Measurements from ENCODE around the gene SGIP1.

Gene SGIP1

DNA sequence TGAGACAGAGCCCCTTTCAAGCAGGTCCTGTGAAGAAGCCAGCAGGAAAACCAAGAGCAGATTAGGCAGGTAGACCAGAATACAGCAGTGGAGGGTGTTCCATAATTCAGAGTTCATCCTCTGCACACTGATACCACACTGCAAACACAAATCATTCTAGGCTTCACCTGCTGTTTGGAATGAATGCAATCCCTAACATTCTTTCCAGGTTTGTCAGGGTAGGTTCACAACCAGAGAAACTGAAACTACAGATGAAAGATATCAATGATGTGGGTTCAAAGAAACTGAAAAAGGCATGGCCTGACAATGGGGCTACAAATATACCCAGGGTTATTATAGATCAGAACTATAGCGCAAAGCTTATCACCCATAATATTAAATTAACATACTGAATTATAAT lies 8.9 kb upstream of the SGIP1 start:
- no peak for DNase-seq

DNA sequence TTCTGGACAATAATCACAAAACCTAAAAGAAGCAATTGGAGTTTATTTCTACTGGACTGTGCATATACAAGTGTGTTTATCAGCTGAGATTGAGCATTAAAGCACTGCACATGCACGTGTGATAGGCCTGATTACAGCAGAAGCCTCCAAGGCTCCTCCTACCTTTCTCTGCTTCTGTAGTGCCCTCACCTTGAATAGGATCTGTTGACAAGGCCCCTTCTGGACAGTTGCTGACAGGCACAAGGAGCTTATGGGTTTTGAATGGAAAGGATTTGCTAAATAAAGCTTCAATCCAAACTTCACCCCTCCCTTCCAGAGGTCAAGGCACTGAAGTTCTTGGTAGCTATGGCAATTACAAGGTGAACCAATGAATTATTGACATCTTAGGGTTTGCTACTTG lies 7.9 kb upstream of the SGIP1 start:
- DNase-seq, result no peak

- no peak for DNase-seq
Measured at GRCh38 chr1:66526991-66527390, 7.0 kb upstream of the SGIP1 start.

DNA sequence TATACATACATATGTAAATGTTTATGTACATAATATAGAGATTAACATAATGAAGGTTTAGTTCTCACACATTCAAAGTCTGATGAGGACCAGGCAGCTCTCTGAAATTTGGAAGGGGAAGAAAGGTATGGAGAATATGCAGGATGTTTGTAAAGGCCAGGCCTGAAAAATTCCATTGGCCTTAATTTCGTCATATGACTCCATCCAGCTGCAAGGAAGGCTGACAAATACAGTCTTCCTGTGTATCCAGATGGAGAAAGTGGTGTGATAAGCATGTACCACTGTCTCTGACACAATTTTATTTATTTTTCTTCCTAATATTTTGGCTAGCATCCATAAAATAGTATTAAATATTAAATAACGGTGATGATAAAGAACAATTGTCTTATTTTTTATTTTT lies 6.3 kb upstream of the SGIP1 start:
- DNase-seq, result no peak

DNA sequence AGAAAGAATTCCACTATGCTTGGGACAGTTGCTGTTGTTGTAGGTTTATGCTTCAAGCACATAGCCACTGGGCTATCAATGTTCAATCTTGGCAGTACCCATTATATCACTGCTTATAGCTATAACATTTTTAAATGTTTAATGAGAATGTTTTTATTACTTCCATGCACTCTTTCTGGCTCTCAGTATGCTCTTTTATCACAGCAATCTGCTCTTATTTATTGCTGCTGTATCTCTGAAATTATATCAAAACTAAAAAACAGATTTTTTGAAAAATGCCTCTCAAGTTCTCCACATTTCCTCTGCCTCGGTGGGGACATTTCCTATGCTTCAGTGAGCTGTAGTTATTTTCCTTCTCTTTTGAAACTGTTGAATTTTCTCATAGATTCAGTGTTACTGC lies 5.4 kb upstream of the SGIP1 start:
- DNase-seq, result no peak

- DNase-seq, result no peak
Measured at GRCh38 chr1:66532214-66532613, 1.7 kb upstream of the SGIP1 start.

GRCh38 chr1:66532798-66533783 lies 862 bp upstream of the SGIP1 start:
- peak; percentile 35 for DNase-seq

DNA sequence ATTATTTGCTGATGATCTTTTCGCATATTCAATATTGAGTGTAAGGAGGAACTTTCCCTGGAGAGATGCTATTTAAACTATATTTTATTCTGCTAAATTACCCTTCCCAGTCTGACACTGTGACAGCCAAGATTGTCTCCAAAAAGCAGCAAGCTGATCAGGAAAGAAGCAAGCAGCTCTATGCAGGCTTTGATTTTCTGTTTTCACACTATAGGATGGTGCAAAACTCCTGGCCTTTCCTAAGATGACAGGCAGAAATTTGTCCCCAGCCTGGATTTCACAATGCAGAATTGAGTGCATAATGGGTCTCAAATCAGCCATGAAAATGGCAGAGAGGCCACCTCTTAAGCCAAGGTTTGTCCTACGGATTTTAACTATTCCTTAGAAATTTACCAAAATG lies 1.1 kb downstream of the SGIP1 start:
- no peak for DNase-seq

DNA sequence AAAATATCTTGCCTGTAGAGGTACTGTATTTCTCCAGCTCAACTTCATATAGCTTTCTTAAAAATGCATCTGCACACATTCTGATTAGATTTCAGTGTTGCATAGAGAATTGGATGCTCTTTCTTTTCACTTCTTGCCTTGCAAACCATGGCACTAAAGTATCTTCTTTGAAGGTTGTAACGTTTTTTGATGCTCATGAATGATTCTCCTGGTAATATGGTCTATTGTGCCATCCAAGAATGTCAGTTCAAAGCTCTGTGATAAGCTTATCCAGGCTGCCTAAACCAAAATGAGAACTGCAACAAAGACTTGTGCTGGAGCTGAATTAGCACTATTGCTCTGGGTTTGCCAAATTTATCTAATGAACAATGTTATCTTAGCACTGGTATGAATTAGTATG lies 1.9 kb downstream of the SGIP1 start:
- DNase-seq, result no peak

DNA sequence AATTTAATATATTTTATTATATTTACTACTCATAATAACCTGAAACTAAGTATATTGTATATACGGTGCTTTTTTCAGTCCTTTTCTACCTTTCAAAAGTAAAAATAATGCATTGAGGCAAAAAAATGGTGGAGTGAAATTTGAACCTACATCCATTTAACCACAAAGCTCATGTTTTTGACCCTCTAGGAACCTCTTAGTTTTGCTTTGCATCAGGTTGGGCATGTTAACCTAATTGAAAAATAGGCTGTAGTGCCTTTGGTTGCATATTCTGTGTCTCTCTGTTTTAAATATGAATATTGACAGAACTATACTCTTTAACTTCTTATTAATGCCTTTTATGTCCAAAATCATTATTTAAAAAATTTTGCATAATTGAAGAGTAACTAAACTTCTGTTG lies 3.8 kb downstream of the SGIP1 start:
- DNase-seq, result no peak

- DNase-seq, result no peak
Measured at GRCh38 chr1:66539491-66539890, 5.5 kb downstream of the SGIP1 start.

DNA sequence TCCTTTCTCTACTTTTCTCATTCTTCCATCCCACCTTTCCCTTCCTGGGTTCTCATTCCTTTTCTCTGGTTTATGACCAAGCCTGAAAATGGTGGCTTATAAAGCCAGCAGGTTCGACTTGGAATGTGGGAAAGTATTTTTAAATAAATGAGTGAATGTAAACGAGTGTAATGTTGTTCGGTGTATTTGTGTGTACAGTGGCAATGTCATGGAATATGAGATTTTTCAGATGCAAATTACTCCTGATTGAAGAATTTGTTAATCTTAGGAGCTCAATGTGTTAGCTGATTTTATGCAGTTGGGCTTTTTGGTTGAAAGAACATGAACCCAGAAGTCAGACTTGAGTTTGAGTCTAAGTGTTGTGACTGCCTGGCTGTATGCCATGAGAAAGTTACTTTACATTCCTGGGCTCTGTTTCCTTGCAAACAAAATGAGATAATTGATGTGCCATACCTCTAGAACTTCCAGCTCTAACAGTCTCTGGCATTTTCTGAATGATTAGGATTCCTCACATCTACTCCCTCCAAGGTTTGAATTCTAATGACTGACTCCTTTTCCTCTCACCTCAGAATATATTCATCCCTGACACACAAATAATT lies 6.6 kb downstream of the SGIP1 start:
- DNase-seq, result no peak

DNA sequence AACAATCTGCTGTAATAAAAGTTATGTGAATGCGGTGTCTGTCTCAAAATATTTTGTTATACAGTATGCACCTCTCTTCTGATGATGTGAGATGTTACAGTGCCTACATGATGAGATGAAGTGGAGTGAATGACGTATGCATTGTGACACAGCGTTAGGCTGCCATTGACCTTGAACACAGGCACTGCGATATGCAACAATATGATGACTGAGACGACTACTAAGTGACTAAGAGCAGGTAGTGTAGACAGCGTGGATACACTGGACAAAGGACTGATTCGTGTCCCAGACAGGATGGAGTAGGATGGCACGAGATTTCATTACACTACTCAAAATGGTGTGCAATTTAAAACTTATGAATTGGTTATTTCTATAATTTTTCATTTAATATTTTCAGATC lies 8.4 kb downstream of the SGIP1 start:
- no peak for DNase-seq

GRCh38 chr1:66542811-66543767 lies 9.1 kb downstream of the SGIP1 start:
- peak; percentile 96 for DNase-seq

- DNase-seq, result no peak
Measured at GRCh38 chr1:66546047-66546810, 12.3 kb downstream of the SGIP1 start.

- no peak for DNase-seq
Measured at GRCh38 chr1:66549017-66549416, 15.1 kb downstream of the SGIP1 start.

- DNase-seq, result no peak
Measured at GRCh38 chr1:66550243-66550642, 16.3 kb downstream of the SGIP1 start.

- DNase-seq, result peak; percentile 3
Measured at GRCh38 chr1:66552287-66552686, 18.3 kb downstream of the SGIP1 start.

GRCh38 chr1:66552829-66553228 lies 18.9 kb downstream of the SGIP1 start:
- DNase-seq, result no peak

DNA sequence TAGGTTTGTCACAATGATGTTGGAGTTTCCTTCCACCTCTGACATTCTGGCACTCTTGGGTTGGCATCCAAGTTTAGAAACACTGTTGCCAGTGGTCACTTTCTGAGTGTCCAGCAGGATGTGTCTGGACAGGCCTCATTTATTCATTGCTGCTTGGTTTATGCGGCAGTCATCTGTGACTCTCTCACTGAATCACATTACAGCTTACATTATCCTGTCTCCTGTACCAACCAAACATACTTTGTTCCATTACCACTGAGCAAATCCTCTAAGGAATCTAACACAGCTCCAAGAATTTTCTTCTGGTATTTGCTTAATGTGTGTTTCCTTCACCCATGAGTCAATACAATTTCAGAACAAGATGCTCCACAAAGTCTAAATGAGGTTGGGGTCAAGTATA lies 19.9 kb downstream of the SGIP1 start:
- DNase-seq, result no peak

GRCh38 chr1:66556161-66556611 lies 22.2 kb downstream of the SGIP1 start:
- no peak for DNase-seq

DNA sequence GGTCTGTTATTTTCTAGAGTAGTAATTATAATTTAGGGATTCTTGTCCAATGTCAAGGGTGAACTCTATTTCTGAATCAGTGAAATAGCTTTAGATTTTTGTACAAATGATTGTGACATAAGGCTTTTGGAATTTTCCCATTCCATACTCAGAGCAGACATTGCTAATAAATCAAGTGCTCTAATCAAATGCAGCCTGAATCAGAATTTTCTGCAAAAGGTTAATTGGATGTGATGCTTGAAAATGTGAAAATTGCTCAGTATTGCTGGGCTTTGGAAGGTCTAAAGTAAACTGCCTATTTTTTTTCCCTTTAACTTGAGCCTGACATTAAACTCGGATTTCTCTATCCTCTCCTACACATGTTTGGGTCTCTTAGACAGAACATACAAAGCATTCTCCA lies 23.2 kb downstream of the SGIP1 start:
- DNase-seq, result no peak
